GM19043 (cell line): ENCODE measurements around the gene ZNF787.

Source experiments
- ATAC-seq: cut with Tn5 transposase; IDR thresholded peaks from one replicate; pipeline ENCODE4 v1.9.1; 2021; ENCODE audit warnings: low read depth; ENCODE audit not compliant: unreplicated experiment

ZNF787 gene

DNA sequence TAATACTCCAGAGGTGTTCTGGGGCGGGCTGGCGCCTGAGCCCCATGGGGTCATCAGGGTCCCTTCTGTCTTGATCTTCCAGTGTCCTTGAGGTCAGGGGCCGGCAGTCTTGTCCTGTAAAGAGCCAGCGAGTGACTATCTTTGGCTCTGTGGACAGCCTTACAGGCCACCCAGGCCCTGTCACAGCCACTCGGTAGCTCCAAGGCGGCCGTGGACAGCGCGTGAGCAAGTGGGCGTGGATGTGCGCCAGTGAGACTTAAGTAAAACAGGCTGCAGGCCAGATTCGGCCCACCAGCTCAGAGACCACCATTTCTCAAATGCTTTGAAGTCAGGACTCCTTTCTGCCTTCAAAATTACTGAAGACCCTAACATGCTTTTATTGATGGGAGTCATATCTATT, 23.7 kb upstream of the ZNF787 start:
- ATAC-seq: no peak

DNA sequence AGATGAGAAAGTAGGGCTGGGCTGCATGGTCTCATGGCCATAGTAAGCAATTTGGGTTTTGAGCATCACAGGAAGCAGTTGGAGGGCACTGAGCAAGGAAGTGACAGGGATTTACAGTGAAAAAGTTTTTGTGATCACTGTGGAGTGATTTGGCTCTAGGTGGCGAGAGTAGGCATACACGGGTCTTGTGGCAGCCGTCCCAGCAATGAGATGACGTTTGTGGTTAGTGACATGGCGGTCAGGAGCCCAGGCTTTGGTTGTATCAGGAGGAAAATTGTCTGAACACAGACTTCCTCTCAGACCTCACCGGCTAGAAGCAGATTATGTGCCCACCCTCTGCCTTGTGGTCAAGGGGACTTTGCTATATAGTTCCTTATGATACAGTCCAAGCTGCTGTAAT, 23.3 kb upstream of the ZNF787 start:
- ATAC-seq: no peak

DNA sequence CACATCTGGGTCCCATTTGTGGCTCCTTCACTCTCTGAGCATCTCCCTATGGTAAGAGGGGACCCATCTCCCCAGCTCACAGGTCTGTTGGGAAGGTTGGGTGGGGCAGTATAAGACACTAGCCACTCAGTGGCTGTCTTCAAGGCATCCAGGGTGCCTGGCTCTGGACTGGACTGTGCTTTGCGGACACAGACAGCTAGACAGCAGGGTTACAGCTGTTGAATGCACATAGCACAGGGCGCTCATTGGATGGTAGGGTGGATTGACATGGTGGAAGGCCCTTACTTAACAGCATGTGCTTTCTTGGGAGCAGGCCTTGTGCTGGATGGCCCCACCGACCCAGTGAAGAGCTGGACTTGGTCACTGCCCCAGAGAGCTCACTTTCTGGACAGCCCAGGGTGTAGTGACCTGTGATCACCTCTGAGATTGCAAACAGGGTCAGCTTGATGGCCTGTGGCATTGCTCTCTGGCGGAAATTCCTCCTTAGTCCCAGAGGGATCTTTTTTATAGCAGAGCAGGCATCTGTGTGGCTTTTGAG, 21.9 kb upstream of the ZNF787 start:
- ATAC-seq: no peak

DNA sequence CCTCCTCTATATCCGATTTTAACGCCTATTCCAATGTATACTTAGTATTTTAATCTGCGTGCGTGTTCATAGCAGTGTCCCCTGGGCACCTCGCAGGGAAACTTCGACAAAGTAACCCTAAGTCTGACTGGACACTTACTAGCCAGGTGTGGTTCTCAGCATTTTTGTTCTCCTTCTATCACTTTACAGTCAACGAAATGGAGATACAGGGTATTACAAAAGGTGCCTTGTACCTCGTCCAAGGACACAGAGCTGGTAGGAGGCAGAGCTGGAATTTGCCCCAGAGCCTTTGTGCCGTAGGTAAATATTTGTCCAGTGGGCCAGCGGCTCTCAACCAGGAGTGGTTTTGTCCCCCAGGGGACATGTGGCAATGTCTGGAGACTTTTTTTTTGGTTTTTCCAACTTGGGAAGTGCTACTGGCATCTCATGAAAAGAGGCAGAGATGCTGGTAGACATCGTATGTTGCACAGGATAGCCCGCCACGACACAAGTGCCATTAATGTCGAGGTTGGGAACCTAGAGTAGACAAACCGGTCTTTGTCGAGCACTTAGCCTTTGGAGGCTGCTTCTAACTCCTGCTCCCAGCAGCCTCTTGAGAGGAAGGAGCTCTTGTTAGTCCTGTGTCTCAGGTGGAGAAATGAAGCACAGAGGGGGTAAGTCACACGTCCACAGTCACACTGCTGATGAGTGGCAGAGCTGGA, 21.1 kb upstream of the ZNF787 start:
- no peak for ATAC-seq

DNA sequence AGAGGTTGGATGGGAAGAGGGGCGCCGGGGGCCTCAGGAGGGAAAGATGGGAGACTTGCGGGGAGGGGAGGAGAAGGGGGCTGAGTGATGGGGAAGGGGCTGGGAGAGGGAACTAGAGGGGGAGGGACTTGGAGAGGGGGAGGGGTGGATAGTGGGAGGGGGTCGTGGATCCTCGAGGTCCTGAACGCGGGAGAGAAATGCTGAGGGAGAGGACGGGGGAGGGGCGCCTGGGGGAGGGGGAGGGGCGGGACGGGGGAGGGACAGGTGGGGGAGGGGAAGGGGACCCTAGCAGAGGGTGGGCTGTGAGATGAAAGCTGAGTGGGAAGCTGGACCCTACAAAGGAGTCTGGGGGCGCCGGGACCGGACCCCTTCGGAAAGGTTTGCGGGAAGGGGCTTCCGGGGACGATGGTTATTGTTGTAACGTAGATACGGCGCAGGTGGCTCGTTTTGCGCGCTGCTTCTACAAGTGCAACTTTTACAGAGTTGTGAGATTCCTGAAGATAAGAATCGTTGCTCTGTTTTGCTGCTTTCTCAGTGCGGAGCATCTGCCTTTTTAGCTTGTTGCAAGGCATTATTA, 20.4 kb upstream of the ZNF787 start:
- no peak for ATAC-seq

DNA sequence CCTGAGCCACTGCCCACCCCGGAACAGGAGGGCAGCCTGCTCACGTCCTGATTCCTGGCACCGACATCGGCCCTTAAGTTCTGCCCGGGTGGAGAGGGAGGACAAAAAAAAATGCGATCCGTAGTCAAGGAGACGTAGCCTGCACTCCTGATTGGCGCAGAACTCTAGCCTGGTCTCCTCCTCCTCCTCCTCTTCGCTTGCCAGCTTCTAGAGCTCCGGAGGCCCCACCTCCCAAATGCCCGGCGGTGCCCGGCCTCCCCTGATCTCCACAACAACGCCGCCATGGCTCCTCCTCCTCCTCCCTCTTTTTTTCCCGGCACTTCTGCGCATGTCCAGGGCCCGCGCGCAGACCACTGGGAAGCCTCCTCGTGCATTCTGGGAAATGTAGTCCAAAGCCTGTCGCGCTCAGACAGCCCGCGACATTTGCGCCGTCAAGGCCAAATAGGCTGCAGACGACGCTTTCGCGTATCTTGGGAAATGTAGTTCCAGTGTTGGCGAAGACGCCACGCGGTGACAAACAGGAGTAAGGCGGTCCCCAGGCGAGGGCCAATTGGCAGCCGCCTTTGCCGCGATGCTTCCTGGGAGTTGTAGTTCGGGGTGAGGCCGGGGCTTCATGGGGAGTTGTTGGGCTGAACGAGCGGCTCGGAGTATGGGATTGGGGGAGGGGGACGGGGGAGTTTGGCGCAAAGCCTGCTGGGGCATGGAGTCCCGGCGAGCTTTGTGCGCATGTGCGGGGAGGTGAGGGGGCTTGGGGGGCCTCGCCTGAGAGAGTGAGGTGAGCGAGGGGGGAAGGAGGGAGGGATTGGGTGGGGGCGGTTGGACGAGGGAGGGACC, 19.7 kb upstream of the ZNF787 start, which contains the start of gene ZNF444:
Gene ZNF444 (plus strand): TSS at position 705 of the 834 bp plus-strand sequence. CDS start 5,625 bp downstream, outside the sequence.
- peak; percentile 87 for ATAC-seq

DNA sequence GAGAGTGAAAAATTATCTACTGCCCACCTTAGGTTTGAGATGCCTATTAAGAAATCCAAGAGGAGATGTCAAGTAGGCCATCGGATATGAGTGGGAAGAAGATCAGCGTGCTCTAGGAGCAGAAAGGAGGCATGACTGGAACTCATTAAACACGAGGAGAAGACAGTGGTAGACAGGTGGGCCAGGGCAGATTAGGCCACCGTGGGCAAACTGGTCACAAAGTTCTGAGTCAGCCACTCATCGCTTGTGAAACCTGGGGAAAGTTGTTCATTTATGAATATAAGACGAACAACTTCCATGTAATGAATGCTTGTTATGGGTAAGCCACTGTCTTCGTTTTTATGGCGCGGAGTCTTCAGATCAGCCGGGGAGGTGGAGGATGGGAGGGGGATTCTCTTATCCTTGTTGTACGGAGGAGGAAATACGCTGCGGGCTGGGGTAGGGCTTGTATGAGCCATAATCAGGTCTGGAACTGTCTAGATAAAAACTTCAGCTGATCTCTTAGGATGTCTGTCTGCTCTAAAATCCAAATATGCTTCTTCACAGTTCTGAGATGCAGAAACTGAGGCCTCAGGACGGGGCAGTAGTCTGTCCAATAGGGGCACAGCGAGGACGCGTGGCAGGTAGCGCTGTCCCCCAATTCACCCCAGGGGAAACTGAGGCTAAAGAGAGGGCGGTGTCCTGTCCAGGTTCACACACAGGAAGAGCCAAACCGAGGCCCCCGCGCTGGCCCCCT, 18.9 kb upstream of the ZNF787 start:
- no peak for ATAC-seq

DNA sequence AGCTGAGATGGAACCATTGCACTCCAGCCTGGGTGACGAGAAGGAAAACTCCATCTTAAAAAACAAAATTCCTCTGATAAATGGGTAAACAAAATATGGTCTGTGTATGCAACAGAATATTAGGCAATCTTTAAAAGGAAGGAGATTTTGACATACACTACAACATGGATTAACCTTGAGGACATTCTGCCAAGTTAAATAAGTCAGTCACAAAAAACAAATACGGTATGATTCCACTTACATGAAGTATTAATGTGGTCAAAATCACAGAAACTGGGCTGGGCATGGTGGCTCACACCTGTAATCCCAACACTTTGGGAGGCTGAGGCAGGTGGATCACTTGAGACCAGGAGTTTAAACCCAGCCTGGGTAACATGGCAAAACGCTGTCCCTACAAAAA, 17.0 kb upstream of the ZNF787 start:
- ATAC-seq: no peak

DNA sequence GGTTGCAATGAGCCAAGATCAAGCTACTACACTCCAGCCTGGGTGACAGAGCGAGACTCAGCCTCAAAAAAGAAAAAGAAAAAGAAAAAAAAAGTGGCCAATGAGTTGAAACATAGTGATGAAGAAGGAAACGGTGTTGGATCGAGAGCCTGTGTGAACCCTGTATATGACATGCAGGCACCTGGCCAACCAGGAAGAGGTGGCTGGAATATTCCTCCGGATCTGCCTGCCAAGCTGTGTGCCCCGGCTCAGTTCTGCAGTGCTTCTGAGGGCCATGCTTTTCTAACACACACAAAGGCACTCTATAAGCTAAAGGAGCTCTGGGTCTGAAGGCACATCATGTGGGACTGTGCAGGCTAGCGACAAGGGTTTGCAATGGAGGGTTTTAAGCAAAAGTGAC, 16.3 kb upstream of the ZNF787 start:
- no peak for ATAC-seq

DNA sequence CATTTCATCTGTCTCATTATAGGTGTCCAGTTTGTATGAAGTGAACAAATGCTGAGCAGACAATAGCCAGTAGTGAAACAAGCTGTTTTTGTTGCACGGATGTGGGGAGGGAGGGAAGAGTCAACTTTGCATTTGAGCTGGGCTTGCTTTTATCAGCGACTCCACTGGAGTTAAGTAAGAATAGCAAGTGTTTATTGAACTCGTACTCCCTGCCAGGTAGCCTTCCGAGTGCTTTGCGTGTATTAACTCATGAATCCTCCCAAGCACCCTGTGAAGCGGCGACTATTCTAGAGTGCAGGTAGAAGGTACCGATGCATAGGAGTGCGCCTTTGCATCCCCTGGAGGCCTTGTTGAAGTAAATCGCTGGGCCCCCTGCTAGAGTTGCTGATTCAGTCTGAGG, 15.3 kb upstream of the ZNF787 start:
- no peak for ATAC-seq

DNA sequence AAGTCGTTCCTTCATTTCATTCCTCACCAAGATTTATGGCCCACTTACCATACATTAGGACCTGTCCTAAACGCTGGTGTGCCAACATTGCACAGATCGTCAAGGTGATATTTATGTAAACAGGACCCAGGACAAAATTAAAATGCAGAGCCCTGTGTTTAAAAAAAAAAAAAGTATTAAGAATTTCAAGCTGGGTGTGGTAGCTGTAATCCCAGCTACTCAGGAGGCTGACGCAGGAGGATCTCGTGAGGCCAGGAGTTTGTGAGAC, 13.5 kb upstream of the ZNF787 start:
- ATAC-seq: no peak

DNA sequence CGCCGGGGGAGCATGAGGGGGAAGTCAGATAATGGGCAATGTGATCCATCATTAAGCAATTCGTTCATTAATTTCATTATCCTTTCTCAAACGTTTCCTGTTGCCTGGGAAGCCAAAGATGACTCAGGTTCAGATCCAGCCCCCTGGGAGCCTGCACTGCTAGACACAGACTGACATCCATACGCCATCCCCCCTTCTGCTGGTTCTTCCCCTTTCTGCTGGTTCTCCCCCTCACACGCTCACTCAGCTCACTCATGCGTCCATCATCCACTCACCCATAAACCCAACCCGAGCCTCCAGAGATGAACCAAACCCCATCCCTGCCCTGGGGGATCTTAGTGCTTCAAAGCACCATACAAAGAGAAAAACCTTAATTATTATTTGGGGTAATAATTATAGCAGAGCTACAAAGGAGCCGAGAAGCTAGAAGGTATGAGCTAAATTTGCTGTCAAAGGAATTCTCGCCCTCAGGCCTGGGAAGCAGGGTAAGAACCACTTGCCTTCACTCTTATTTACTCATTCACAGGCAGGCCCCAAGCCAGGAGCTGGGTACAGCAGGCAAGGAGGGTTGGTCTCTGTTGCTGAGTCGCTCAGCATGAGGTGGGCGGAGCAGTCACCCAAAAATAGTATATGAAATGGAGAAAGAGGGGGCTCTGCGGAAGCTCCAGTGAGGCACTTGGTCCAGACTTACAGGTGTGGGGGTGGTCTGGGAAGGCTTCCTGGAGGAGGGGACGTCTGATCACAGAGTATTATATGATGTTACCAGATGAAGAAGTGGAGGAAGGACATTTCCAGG, 13.0 kb upstream of the ZNF787 start:
- ATAC-seq: no peak

DNA sequence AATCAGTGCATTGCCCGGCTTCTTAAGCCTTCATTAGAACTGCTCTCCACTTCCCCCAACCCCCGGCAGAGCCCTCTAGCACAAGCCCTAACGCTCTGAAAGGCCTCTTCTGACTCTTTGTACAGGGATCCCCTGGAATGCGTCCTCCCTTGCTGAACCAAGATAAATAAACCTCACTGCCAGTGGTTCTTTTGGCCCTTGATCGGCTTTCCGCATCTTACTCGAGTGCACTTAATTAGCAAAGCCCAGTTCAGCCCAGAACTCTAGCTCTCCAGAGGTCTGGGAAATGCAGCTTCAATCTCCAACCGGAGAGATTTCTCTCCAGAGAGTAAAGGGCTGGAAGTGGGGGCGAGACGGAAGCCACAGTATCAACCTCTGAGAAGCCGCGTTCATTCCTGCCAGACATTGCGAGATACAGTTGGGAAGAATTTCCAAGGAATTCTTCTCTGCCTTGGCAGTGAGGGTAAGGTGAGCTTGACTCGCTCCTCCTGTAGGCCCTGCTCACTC, 11.3 kb upstream of the ZNF787 start:
- ATAC-seq: no peak

DNA sequence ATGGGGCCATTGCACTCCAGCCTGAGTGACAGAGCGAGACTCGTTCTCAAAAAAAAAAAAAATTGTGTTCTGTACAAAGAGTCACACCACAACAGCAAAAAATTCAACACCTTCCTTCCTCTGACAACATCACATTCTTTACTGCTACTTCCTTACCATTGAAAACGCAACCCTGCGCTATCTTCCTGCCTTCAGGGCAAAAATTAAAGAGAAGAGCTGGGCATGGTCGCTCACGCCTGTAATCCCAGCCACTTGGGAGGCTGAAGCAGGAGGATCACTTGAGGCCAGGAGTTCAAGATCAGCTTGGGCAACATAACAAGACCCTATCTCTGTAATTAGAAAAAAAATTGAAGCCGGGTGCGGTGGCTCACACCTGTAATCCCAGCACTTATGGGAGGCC, 10.6 kb upstream of the ZNF787 start:
- no peak for ATAC-seq

DNA sequence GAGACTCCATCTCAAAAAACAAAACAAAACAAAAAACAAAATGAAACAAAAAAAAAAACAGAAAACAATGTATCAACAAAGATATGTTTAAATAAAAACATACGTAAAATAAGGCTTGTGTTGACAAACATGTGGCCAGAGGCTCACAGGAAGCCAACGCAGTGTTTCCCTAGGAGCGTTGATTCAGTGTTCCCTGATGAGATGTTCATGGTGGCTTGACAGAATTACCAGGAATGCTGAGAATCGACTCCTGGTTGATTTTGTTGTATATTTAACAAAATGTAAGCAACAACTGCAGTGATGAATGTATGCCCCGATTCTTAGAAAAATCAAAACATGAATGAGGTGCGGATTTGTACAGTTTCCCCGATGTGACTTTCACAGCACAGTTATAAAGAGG, 8.9 kb upstream of the ZNF787 start:
- no peak for ATAC-seq

DNA sequence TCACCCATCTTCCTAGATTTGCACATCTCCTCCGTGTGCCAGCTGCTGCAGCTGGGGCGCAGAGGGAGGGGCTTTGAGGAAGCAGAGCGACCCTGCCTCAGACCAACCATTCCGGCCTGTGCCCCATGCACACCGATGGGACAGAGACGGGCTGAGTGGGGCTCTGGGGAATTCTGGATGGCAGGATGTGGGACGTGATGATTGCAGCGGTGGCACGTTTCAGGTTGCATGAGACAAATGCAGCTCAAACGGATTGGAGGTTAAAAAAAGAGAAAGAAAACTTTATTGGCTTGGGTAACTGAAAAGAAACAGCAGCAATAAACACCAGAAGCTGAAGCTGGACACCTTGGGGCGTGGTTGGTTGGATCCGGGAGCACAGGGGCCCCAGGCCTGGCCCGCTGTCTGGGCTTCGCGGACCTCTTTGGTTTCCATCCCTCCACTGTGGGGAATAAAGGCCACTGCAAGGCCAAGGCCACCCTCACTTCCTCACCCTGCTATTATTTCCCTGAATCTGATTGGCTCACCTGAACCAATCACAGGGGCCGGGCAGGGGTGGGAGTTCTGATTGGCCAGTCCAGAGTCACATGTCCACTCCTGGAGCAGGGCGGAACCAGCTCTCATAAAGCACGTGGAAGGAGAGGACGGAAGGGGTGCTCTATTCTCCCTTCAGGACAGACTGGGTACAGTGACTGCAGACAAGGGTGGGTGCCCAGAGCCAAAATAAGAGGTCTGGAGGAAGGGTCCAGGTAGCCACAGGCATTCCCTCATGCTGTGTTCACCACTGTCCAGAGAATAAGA, 6.1 kb upstream of the ZNF787 start:
- no peak for ATAC-seq

DNA sequence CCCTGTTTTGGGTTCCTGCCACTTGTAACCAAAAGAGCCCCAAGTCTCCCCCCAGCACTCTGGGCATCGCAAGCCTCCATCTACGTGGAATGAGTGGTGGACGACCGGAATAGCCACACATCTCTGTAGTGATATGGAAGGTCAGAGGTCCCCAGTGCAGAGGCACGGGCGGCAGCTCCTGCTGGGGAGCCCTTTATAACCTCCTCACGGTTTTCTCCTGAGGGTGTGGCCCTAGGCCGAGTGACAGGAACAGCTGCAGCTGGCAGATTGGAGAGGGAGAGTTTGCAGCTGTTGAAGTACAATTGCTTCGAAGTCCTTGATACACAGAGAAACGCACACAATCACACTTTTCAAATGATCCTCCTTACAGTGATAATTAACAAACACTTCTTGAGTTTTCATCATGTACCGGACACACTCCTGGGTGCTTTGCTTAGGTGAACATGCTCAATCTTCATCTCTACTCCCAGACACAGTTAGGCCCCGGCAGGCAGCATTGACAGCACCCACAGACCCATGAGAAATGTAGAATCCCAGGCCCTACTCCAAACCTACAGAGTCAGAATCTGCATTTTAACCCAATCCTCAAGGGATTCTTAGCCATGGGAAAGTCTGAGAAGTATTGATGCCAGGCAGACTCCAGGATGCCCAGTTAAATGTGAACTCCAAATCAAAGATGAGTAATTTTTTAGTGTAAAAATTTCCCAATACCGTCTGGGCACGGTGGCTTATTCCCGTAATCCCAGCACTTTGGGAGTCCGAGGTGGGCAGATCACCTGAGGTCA, 4.9 kb upstream of the ZNF787 start:
- ATAC-seq: no peak

DNA sequence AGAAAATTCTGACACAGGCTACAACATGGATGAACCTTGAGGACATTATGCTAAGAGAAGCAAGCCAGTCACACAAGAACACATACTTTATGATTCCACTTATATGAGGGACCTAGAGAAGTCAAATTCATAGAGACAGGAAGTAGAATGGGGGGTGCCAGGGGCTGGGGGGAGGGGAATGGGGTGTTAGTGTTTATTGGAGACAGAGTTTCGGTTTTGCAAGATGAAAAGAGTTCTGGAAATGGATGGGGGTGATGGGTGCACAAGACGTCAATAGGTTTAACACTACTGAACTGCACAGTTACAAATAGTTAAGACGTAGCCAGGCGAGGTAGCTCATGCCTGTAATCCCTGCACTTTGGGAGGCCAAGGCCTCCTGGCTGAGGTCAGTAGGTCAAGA, 3.5 kb upstream of the ZNF787 start:
- no peak for ATAC-seq
